K562 (cell line): Measurements from ENCODE around the gene NUP133. TPM values are rescaled to one million over a fixed set of nuclear protein-coding genes. Genes with fewer than 3 reads are reported as not detected.

Experiments
- ATAC-seq: fragments of 200-7000 bp; cut with Tn5 transposase; 3 replicates; pipeline ENCODE4 v1.9.1; 2020; ENCODE audit warnings: moderate library complexity
- BruUV-seq: library from RNA; stranded (reverse); fragments of 400-500 nt; replicated peaks from 2 replicates; lab custom pipeline; 2021; lab: Mats Ljungman, UMichigan
- CTCF ChIA-PET: fragments of 300-600 bp; formaldehyde crosslinking; extraction: SDS; loops from one replicate; lab custom pipeline; 2021; ENCODE audit warnings: low intra/inter-chr PET ratio; lab: Yijun Ruan, JAX
- POLR2A ChIA-PET: fragments of 300-600, 350-650 bp; sonication (Branson Sonifier 250); formaldehyde crosslinking; extraction: SDS; loops from one replicate; lab custom pipeline; 2021; ENCODE audit warnings: antibody characterized with exemption, inconsistent platforms; lab: Yijun Ruan, JAX
- DNase-seq, 4 experiments: peaks; one replicate each; pipeline versions ENCODE4 v3.0.0 to v3.0.0-alpha.2; 2011 to 2018; ENCODE audit warnings: low spot score in 3 of 4, mixed read lengths in 3 of 4; ENCODE audit errors: extremely low read depth in 1 of 4
- FAIRE-seq: peaks from 2 replicates; lab custom pipeline; 2011; peaks lifted over from hg19 to GRCh38; lab: Jason Lieb, UNC
- H2AFZ ChIP-seq: 2 replicates; pipeline ENCODE4 v1.6.0; 2011; ENCODE audit warnings: low read depth, low read length, control low read depth, inconsistent platforms
- H3K27ac ChIP-seq: fragments of 200-600 bp; 3 replicates; pipeline ENCODE4 v1.8.0; 2011; ENCODE audit warnings: low read depth, mild to moderate bottlenecking, control low read depth, inconsistent platforms, low read length, moderate library complexity, mixed read lengths; ENCODE audit errors: extremely low read depth
- H3K27me3 ChIP-seq, 2 experiments: fragments of 300-600 bp in 1 of 2; 2 replicates in 1 of 2; 3 replicates in 1 of 2; pipeline versions ENCODE4 v1.6.0 to v1.8.0; 2011; ENCODE audit warnings: inconsistent platforms in 2 of 2, low read length in 2 of 2, mild to moderate bottlenecking in 1 of 2, mixed read lengths in 1 of 2, moderate library complexity in 1 of 2; ENCODE audit not compliant: control insufficient read depth in 2 of 2, insufficient read depth in 2 of 2
- H3K36me3 ChIP-seq: fragments of 300-600 bp; 3 replicates; pipeline ENCODE4 v1.8.0; 2011; ENCODE audit warnings: mild to moderate bottlenecking, low read length, inconsistent platforms; ENCODE audit not compliant: control insufficient read depth, insufficient read depth
- H3K4me1 ChIP-seq, 2 experiments: fragments of 200-600 bp in 1 of 2; replicated peaks in 1 of 2; 2 replicates in 1 of 2; 3 replicates in 1 of 2; pipeline versions ENCODE4 v1.5.1 to v1.8.0; 2011; ENCODE audit warnings: inconsistent platforms in 2 of 2, low read length in 2 of 2, mild to moderate bottlenecking in 1 of 2, mixed read lengths in 1 of 2, moderate library complexity in 1 of 2; ENCODE audit not compliant: control insufficient read depth in 2 of 2, insufficient read depth in 2 of 2
- H3K4me2 ChIP-seq: 2 replicates; pipeline ENCODE4 v1.6.1; 2011; ENCODE audit warnings: low read length, control low read depth, inconsistent platforms, mixed read lengths; ENCODE audit not compliant: insufficient read depth
- H3K4me3 ChIP-seq: fragments of 200-600 bp; sonication (generic), shearing (Covaris generic); 2 replicates; pipeline ENCODE4 v1.5.1; 2016; ENCODE audit warnings: control low read depth, inconsistent platforms
- H3K79me2 ChIP-seq: fragments of 200-600 bp; 3 replicates; pipeline ENCODE4 v1.8.0; 2011; ENCODE audit warnings: low read length, inconsistent platforms; ENCODE audit not compliant: control insufficient read depth, insufficient read depth
- H3K9ac ChIP-seq, 2 experiments: 2 replicates each; pipeline versions ENCODE4 v1.6.0 to v1.6.1; 2011; ENCODE audit warnings: low read depth in 2 of 2, low read length in 2 of 2, control low read depth in 1 of 2, inconsistent platforms in 1 of 2, mild to moderate bottlenecking in 1 of 2, mixed read lengths in 1 of 2; ENCODE audit not compliant: insufficient read depth in 1 of 2
- H3K9me1 ChIP-seq: one replicate; pipeline ENCODE4 v1.6.0; 2011; ENCODE audit warnings: inconsistent platforms, mild to moderate bottlenecking, low read length, moderate library complexity; ENCODE audit not compliant: control insufficient read depth, insufficient read depth
- H3K9me3 ChIP-seq: replicated peaks from 2 replicates; pipeline ENCODE4 v1.5.1; 2011; ENCODE audit warnings: low read depth, low read length, inconsistent platforms; ENCODE audit not compliant: control insufficient read depth, insufficient read depth
- H4K20me1 ChIP-seq: replicated peaks from 2 replicates; pipeline ENCODE4 v1.6.1; 2011; ENCODE audit warnings: low read length, inconsistent platforms, mixed read lengths; ENCODE audit not compliant: control insufficient read depth, insufficient read depth
- MECOM ChIP-seq: fragments of 250-450 bp; sonication (Bioruptor Pico); IDR thresholded peaks from 2 replicates; pipeline ENCODE4 v1.8.0; 2022; ENCODE audit warnings: inconsistent platforms
- MTF1 ChIP-seq: fragments of 250-450 bp; sonication (Bioruptor Pico); IDR thresholded peaks from 2 replicates; pipeline ENCODE4 v1.9.0; 2021; ENCODE audit warnings: moderate library complexity, mild to moderate bottlenecking, inconsistent platforms, borderline replicate concordance
- TCFL5 ChIP-seq: fragments of 250-450 bp; sonication (Bioruptor Pico); conservative IDR thresholded peaks from 2 replicates; pipeline ENCODE4 v1.6.1; 2021; ENCODE audit warnings: mild to moderate bottlenecking, moderate library complexity, matching md5 sums
- TRIM24 ChIP-seq, 2 experiments: fragments of 450-650 bp; IDR thresholded peaks; 2 replicates each; pipeline ENCODE4 v1.6.1; 2016
- YY1 ChIP-seq, 3 experiments: IDR thresholded peaks; 2 replicates each; pipeline ENCODE4 v1.6.1; 2011; ENCODE audit warnings: low read length in 2 of 3, mild to moderate bottlenecking in 2 of 3, moderate library complexity in 2 of 3, borderline replicate concordance in 1 of 3, control low read depth in 1 of 3, low read depth in 1 of 3; ENCODE audit not compliant: insufficient read depth in 3 of 3, insufficient replicate concordance in 2 of 3, control insufficient read depth in 1 of 3, insufficient read length in 1 of 3; ENCODE audit errors: extremely low read depth in 1 of 3
- WGBS: fragments of 100-300 bp; shearing (Covaris generic); methylation state at CpG from one replicate; pipeline ENCODE4 v1.1.6; 2016; ENCODE audit warnings: low coverage, mixed read lengths; ENCODE audit not compliant: insufficient coverage; ENCODE audit errors: missing lambda C conversion rate; 5-methylcytosine and 5-hydroxymethylcytosine counted together
- in situ Hi-C: fragments of 300-500 bp; cut with MboI; formaldehyde crosslinking; loops from 4 replicates; pipeline ENCODE4 v1.15.0; 2018; ENCODE audit warnings: inconsistent platforms, mixed read lengths
- intact Hi-C: fragments of 100-400 bp; cut with micrococcal nuclease; formaldehyde crosslinking; loops from 2 replicates; pipeline ENCODE4 v1.14.2; 2022
- polyA plus RNA-seq, 8 experiments: library from polyadenylated mRNA; depleted of rRNA in 4 of 8; stranded (reverse) in 5 of 8; unstranded in 3 of 8; fragments of >200 nt; fragmentation: Nextera tagmentation in 2 of 8; fragmentation: Illumina TruSeq in 1 of 8; extraction: Ambion mirVana in 2 of 8; extraction: Trizol in 1 of 8; gene quantifications; 2 replicates each; pipeline versions ENCODE4 v1.2.1 to v1.2.3, GENCODE V29; 2011 to 2014; ENCODE audit warnings: inconsistent platforms in 1 of 8, missing spikeins in 1 of 8
- total RNA-seq, 7 experiments: library from RNA; depleted of rRNA in 6 of 7; stranded (reverse); fragments of >200 nt in 6 of 7; fragmentation: Illumina TruSeq in 2 of 7; extraction: Trizol in 2 of 7; gene quantifications; 2 replicates each; pipeline versions ENCODE4 v1.2.1 to v1.2.3, GENCODE V29; 2011 to 2021; ENCODE audit warnings: low replicate concordance in 1 of 7
- TF ChIP-seq, protein P1 (sequence below): IDR thresholded peaks from 2 replicates; pipeline ENCODE4 v1.6.1; 2011; ENCODE audit warnings: borderline replicate concordance, low read depth, mild to moderate bottlenecking, moderate library complexity, low read length; ENCODE audit not compliant: insufficient read depth, poor library complexity, severe bottlenecking

Gene NUP133
- total and polyA plus RNA-seq, 9 of the 15 experiments (the other 6 are each of a cell fraction or from before 2014, with no cell fraction given), result 21.7 to 85.1 (median 61.3) TPM

GRCh38 chr1:229438021-229438420, 70.1 kb downstream of the NUP133 start:
- TF ChIP-seq YY1 (IDR thresholded peaks at IDR 0.05; ENCODE audit: borderline replicate concordance in 1 of 3, control insufficient read depth in 1 of 3, extremely low read depth in 1 of 3, insufficient read depth in 3 of 3, insufficient read length in 1 of 3, insufficient replicate concordance in 2 of 3, low read depth in 1 of 3, low read length in 2 of 3) (no peak), MECOM (no peak), MTF1 (no peak), TCFL5 (CRISPR knock-in tag) (no peak), TRIM24 (IDR thresholded peaks at IDR 0.05) (no peak)
- TF ChIP-seq, protein P1, sequence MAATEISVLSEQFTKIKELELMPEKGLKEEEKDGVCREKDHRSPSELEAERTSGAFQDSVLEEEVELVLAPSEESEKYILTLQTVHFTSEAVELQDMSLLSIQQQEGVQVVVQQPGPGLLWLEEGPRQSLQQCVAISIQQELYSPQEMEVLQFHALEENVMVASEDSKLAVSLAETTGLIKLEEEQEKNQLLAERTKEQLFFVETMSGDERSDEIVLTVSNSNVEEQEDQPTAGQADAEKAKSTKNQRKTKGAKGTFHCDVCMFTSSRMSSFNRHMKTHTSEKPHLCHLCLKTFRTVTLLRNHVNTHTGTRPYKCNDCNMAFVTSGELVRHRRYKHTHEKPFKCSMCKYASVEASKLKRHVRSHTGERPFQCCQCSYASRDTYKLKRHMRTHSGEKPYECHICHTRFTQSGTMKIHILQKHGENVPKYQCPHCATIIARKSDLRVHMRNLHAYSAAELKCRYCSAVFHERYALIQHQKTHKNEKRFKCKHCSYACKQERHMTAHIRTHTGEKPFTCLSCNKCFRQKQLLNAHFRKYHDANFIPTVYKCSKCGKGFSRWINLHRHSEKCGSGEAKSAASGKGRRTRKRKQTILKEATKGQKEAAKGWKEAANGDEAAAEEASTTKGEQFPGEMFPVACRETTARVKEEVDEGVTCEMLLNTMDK, result no peak
- no TSS peak for BruUV-seq
- Histone ChIP-seq H3K4me2 (no peak overlapping the region), H3K9me1 (no peaks in the 10 kb centered on the region), H3K27ac (no peak overlapping the region), H4K20me1 (no peaks in the 10 kb centered on the region), H3K36me3 (peaks cover 31% of the 10 kb centered on the region), H3K4me1 (peaks cover 0 to 8% of the 10 kb centered on the region in 2 experiments; a peak in 1 of 5 replicates), H3K9ac (no peak overlapping the region), H3K79me2 (no peaks in the 10 kb centered on the region), H3K9me3 (no peaks in the 10 kb centered on the region), H3K4me3 (no peak overlapping the region), H3K27me3 (peaks cover 6 to 21% of the 10 kb centered on the region in 2 experiments; a peak in 3 of 5 replicates), H2AFZ (no peak overlapping the region)
- DNase-seq, result no peak
- ATAC-seq, result no peak
- intact Hi-C loops (no loop called here), in situ Hi-C loops (no loop called here)
- WGBS, result 72% methylated on average over 3 of the region's 3 CpGs
- POLR2A ChIA-PET, result interaction anchor here (1.0 to 1.4 kb wide), 2 partner anchors 8 to 41 kb away, joined by 4 read pairs; no protein-coding TSS in a partner anchor
- CTCF ChIA-PET, result no interaction called here
- no peak for FAIRE-seq
